Right renal cortex interstitium (tissue), 3 donors: ENCODE results near the gene POLDIP2. TPM values are rescaled to one million over a fixed set of nuclear protein-coding genes. Genes with fewer than 3 reads are reported as not detected.

Experiments used
- DNase-seq, 3 donors: peaks; one replicate each; pipeline ENCODE4 v3.0.0-alpha.2; 2013; ENCODE audit warnings: low read depth in 3 of 3, low spot score in 2 of 3
- polyA plus RNA-seq, 3 donors: library from polyadenylated mRNA; unstranded; fragments of 120-200 nt; gene quantifications; one replicate each; pipeline ENCODE4 v1.2.1, GENCODE V29; 2013; ENCODE audit not compliant: insufficient read length in 3 of 3

The POLDIP2 gene
- polyA plus RNA-seq, 3 donors: 89.1 to 95.7 (median 91.8) TPM

- DNase-seq: no peak
Observed at GRCh38 chr17:28390563-28390962, 33.2 kb upstream of the POLDIP2 start.

GRCh38 chr17:28390141-28390540 lies 32.8 kb upstream of the POLDIP2 start:
- DNase-seq: no peak

GRCh38 chr17:28388106-28388505 lies 30.8 kb upstream of the POLDIP2 start:
- DNase-seq: no peak

GRCh38 chr17:28386391-28386790 lies 29.1 kb upstream of the POLDIP2 start:
- DNase-seq: no peak

- DNase-seq: no peak
Observed at GRCh38 chr17:28385406-28385805, 28.1 kb upstream of the POLDIP2 start.

GRCh38 chr17:28385037-28385400 lies 27.7 kb upstream of the POLDIP2 start:
- DNase-seq: no peak

- no peak for DNase-seq
Observed at GRCh38 chr17:28384281-28385036, 27.1 kb upstream of the POLDIP2 start.

GRCh38 chr17:28381141-28381825 lies 24.0 kb upstream of the POLDIP2 start:
- no peak for DNase-seq

- no peak for DNase-seq
Observed at GRCh38 chr17:28379814-28380801, 22.8 kb upstream of the POLDIP2 start.

- DNase-seq: no peak
Observed at GRCh38 chr17:28372945-28373274, 15.6 kb upstream of the POLDIP2 start.

- DNase-seq: no peak
Observed at GRCh38 chr17:28372203-28372944, 15.0 kb upstream of the POLDIP2 start.

- peak in 2 of 3 donors; percentile 73 to 79 for DNase-seq
Observed at GRCh38 chr17:28371245-28372202, 14.2 kb upstream of the POLDIP2 start, which contains the start of gene SARM1. TSS of gene SARM1 (plus strand) at chr17:28371694. CDS start at chr17:28372033, 339 bp downstream.

GRCh38 chr17:28370744-28371103 lies 13.4 kb upstream of the POLDIP2 start:
- DNase-seq: no peak

GRCh38 chr17:28370035-28370743 lies 12.9 kb upstream of the POLDIP2 start, which contains the start of gene VTN:
TSS of gene VTN (minus strand) at chr17:28370307. CDS start at chr17:28370203, 104 bp downstream.
- DNase-seq: no peak

GRCh38 chr17:28369684-28370034 lies 12.3 kb upstream of the POLDIP2 start:
- no peak for DNase-seq

- DNase-seq: no peak
Observed at GRCh38 chr17:28368915-28369683, 11.8 kb upstream of the POLDIP2 start.

- DNase-seq: no peak
Observed at GRCh38 chr17:28368306-28368831, 11.0 kb upstream of the POLDIP2 start.
